Measurements from ENCODE around the gene ELOVL6.
A peak's percentile ranks its signal among the peaks of the same experiment; 100 is the strongest.
"Not testable (repeated sequence)": the region's sequence is repeated elsewhere in the genome, so short reads cannot be mapped to it uniquely, and the experiment has no call there.

The ELOVL6 gene

GRCh38 chr4:110198435-110199416 lies at the start of gene ELOVL6:
Gene ELOVL6 (minus strand): TSS chr4:110198615. CDS start chr4:110198335, 280 bp downstream.
- peak within 1 kb of the TSS; percentile 56 to 69 for H3K4me3 ChIP-seq (ENCODE audit: low read depth in 1 of 2, low read length in 1 of 2)
- no peak within 1 kb of the TSS for H3K27ac ChIP-seq
- H3K36me3 ChIP-seq: no peaks in the 10 kb centered on the region
- no peaks in the 10 kb centered on the region for H3K9me3 ChIP-seq
- peaks cover 69% of the 10 kb centered on the region for H3K27me3 ChIP-seq
- H3K4me1 ChIP-seq (ENCODE audit: control insufficient read depth in 1 of 2, insufficient read depth in 1 of 2, low read depth in 1 of 2, low read length in 1 of 2): peaks cover 29 to 33% of the 10 kb centered on the region in 2 experiments
- TF ChIP-seq CTCF (IDR thresholded peaks at IDR 0.05): no peak

GRCh38 chr4:110248100-110248499 lies 49.7 kb upstream of the ELOVL6 start:
- Histone ChIP-seq H3K27ac (no peak overlapping the region), H3K4me3 (ENCODE audit: low read depth in 1 of 2, low read length in 1 of 2) (no peak overlapping the region), H3K36me3 (no peaks in the 10 kb centered on the region), H3K9me3 (no peaks in the 10 kb centered on the region), H3K4me1 (ENCODE audit: control insufficient read depth in 1 of 2, insufficient read depth in 1 of 2, low read depth in 1 of 2, low read length in 1 of 2) (no peaks in the 10 kb centered on the region), H3K27me3 (no peaks in the 10 kb centered on the region)
- TF ChIP-seq CTCF (IDR thresholded peaks at IDR 0.05): no peak

DNA sequence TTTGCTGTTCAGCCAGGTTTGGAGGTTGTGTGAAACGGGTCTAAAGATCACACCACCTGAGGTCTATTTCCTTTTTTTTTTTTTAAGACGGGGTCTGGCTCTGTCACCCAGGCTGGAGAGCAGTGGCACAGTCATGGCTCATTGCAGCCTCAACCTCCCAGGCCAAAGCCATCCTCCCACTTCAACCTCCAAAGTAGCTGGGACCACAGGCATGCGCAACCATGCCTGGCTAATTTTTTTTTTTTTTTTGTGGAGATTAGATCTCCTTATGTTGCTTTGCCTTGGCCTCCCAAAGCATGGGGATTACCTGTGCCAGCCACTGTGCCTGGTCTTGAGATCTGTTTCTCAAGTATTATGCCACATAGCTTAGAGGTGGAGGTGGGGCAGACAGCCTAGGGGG lies 49.2 kb upstream of the ELOVL6 start:
- TF ChIP-seq CTCF (IDR thresholded peaks at IDR 0.05): no peak
- H3K9me3 ChIP-seq: no peaks in the 10 kb centered on the region
- no peaks in the 10 kb centered on the region for H3K4me1 ChIP-seq (ENCODE audit: control insufficient read depth in 1 of 2, insufficient read depth in 1 of 2, low read depth in 1 of 2, low read length in 1 of 2)
- H3K27me3 ChIP-seq: no peaks in the 10 kb centered on the region
- H3K4me3 ChIP-seq (ENCODE audit: low read depth in 1 of 2, low read length in 1 of 2): no peak overlapping the region
- no peak overlapping the region for H3K27ac ChIP-seq
- H3K36me3 ChIP-seq: no peaks in the 10 kb centered on the region

- Histone ChIP-seq H3K4me1 (ENCODE audit: control insufficient read depth in 1 of 2, insufficient read depth in 1 of 2, low read depth in 1 of 2, low read length in 1 of 2) (no peaks in the 10 kb centered on the region), H3K9me3 (no peaks in the 10 kb centered on the region), H3K27ac (no peak overlapping the region), H3K27me3 (peaks cover 7% of the 10 kb centered on the region), H3K4me3 (ENCODE audit: low read depth in 1 of 2, low read length in 1 of 2) (no peak overlapping the region), H3K36me3 (no peaks in the 10 kb centered on the region)
- no peak for TF ChIP-seq CTCF (IDR thresholded peaks at IDR 0.05)
These were observed 47.2 kb upstream of the ELOVL6 start for GRCh38 chr4:110245577-110245976.

DNA sequence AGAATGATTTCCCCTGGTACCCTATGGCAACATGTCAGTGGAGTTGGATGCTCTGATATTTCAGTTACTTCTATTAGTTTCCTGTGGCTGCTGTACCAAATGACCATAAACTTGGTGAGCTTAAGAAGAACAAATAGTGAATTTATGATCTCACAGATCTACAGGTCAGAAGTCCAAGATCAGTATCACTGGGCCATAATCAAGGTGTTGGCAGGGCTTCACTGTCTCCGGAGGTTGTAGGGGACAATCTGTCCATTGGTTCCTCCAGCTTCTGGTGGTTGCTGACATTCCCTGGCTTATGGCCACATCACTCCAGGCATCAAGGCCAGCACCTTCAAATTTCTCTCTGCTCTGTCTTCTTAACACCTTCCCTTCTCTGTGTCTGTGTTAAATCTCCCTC lies 37.9 kb upstream of the ELOVL6 start:
- no peaks in the 10 kb centered on the region for H3K36me3 ChIP-seq
- no peak overlapping the region for H3K4me3 ChIP-seq (ENCODE audit: low read depth in 1 of 2, low read length in 1 of 2)
- no peak overlapping the region for H3K27ac ChIP-seq
- TF ChIP-seq CTCF (IDR thresholded peaks at IDR 0.05): no peak
- H3K4me1 ChIP-seq (ENCODE audit: control insufficient read depth in 1 of 2, insufficient read depth in 1 of 2, low read depth in 1 of 2, low read length in 1 of 2): no peaks in the 10 kb centered on the region
- H3K9me3 ChIP-seq: no peaks in the 10 kb centered on the region
- peaks cover 7% of the 10 kb centered on the region for H3K27me3 ChIP-seq

DNA sequence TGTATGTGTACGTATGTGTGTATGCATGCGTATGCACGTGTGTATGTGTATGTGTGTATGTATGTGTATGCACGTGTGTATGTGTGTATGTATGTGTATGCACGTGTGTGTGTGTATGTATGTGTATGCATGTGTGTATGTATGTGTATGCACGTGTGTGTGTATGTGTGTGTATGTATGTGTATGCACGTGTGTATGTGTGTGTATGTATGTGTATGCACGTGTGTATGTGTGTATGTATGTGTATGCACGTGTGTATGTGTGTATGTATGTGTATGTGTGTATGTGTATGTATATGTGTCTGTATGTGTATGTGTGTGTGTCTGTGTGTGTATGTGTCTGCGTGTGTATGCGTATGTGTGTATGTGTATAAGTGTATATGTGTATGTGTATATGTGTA lies 35.2 kb upstream of the ELOVL6 start:
- not testable (repeated sequence) for H3K4me3 ChIP-seq (ENCODE audit: low read depth in 1 of 2, low read length in 1 of 2); H3K27ac ChIP-seq; H3K27me3 ChIP-seq; H3K36me3 ChIP-seq; H3K9me3 ChIP-seq; H3K4me1 ChIP-seq (ENCODE audit: control insufficient read depth in 1 of 2, insufficient read depth in 1 of 2, low read depth in 1 of 2, low read length in 1 of 2)

Measured in neutrophil (primary cell).